Measurements from ENCODE around the gene RRAS2.
"Not testable (repeated sequence)": the region's sequence is repeated elsewhere in the genome, so short reads cannot be mapped to it uniquely, and the experiment has no call there.

The RRAS2 gene

GRCh38 chr11:14306481-14306880 lies 52.5 kb downstream of the RRAS2 start:
- DNase-seq (ENCODE audit: low read depth), result no peak

DNA sequence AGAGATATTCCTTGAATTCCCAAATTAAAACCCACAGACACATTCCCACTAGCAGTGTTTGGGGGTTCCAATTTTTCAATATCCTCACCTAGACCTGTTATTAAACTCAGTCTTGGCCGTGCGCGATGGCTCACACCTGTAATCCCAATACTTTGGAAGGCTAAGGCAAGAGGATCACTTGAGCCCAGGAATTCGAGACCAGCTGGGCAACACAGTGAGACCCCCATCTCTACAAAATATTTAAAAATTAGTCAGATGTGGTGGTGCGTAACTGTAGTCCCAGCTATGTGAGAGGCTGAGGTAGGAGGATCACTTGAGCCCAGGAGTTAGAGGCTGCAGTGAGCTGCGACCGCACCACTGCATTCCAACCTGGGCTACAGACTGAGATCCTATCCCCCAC lies 53.3 kb downstream of the RRAS2 start:
- DNase-seq (ENCODE audit: low read depth), result no peak

DNA sequence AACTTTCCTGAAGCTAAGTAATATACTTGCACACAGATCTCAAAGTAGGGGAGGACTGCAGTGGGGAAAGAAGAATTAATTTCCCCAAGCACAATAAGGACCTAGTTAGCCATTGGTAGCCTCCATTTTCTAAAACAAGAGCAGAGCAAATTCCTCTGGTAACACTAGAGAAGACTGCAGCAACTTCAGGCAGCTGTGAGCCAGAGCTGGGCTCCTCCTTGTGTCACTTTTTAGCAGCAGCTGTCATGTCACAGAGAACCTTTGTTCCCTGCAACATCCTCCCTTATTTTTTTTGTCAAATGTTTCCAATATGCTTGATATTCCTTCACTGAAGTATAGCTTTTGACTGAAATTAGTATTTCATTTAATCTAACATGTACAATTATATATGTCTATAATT lies 54.4 kb downstream of the RRAS2 start:
- DNase-seq (ENCODE audit: low read depth), result no peak

GRCh38 chr11:14300661-14301304 lies 58.2 kb downstream of the RRAS2 start:
- peak; percentile 1 for DNase-seq (ENCODE audit: low read depth)

DNA sequence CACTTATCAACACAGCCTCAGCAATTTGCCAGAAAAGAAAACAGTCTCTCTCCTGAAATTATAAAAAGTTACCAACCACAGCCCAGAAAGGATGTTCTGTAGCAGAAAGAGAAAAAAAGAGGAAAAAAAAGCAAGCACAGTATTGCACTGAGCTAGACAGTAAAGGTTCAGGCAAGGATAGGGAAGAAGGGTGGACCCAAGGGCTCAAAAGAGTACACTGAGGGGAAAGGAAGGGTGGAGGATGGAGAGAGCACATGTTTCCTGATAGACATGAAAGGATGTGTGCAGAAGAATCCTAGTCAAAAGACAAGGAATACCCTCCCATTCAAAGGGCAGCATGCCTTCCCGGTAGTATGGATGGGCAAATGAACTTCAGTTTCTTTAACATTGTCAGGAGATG lies 59.1 kb downstream of the RRAS2 start:
- DNase-seq (ENCODE audit: low read depth), result no peak

DNA sequence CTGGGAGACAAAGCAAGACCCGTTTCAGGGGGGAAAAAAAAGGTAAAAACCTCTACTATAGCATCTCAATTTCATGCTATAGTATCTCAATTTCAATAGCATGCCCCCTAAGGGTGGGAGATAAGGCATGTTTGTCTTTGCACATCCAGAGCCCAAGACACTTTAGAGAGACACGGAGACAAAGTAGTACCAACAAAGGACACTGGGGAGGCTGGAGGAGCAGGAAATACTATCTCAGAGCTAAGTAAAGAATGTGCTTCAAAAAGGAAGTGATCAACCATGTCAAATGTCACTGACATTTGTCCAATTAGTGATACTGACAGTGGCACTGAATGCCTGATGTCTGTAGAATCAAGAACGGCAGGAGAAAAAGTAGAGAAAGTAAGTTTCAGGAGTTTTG lies 68.6 kb downstream of the RRAS2 start:
- no peak for DNase-seq (ENCODE audit: low read depth)

DNA sequence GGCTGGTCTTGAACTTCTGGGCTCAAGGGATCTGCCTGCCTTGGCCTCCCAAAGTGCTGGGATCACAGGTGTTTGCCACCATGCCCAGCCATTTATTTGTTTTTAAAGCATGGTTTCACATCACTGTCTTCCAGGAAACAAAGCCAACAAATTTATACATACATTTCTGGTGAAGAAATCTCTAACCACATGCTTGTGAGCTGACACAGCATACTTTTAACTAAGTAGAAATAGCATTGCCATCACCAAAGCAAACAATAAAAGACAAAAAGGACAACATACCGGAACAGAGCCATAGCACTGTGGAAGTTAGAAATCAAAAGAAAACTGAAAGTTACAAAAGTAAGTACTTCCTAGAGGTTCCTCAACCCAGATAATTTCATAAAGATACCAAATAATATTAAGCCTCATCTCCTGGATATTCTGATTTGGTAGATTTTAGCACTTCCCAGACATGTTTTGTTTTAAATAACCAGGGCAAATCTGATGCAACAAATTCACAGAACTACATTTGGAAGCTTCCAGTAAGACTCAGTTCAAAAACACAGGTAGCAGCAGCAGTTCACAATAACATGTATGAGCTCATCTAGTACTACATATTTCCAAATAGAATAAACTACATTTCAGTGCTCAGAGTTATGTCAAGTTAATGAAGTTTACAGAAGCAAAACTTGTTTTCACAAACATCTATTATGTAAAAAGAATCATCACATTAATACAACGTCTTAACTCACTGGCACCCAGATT lies 70.6 kb downstream of the RRAS2 start:
- no peak for DNase-seq (ENCODE audit: low read depth)

DNA sequence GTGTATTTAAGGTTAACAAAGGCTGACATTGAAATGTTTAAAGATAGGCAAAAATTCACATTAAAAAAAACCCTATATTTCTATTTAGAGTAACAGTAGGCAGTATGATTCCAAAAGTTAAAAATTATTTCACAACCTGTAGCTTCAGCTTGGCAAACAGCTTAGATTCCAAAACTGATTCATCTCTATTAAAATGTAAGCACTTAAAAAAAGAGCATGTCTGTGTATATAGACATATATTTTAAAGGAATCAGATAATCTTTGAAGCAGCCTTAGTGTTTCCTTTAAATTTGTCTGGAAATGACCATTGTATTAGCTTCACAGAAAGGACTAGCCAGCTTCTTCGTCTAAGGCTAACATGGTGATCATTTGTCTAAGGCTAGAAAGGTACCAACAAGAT lies 80.1 kb downstream of the RRAS2 start:
- not testable (repeated sequence) for DNase-seq (ENCODE audit: low read depth)

DNA sequence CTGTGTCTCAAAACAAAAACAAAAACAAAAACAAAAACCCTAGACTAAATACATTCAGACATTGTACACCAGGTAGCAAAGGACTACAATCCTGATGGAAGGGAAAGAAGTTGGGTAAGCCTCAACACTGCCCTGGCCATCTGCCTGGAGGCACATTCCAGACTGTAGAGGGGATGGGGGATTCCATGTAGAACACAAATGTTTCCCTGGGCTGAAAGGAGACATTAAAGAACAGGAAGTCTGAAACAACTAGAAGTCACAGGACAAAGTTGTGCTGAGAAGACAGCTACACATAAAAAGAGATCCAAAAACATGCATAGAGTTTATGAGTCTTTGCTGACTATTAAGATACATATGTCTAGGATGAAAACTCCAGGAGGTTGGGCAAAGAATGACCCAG lies 83.9 kb downstream of the RRAS2 start:
- no peak for DNase-seq (ENCODE audit: low read depth)

- DNase-seq (ENCODE audit: low read depth), result no peak
Observed at GRCh38 chr11:14273895-14274294, 85.1 kb downstream of the RRAS2 start.

- DNase-seq (ENCODE audit: low read depth), result no peak
Observed at GRCh38 chr11:14270690-14271542, 88.1 kb downstream of the RRAS2 start.

GRCh38 chr11:14269692-14270573 lies 89.0 kb downstream of the RRAS2 start:
- no peak for DNase-seq (ENCODE audit: low read depth)

- no peak for DNase-seq (ENCODE audit: low read depth)
Observed at GRCh38 chr11:14267861-14268635, 90.9 kb downstream of the RRAS2 start.

GRCh38 chr11:14266622-14267021 lies 92.4 kb downstream of the RRAS2 start:
- no peak for DNase-seq (ENCODE audit: low read depth)

GRCh38 chr11:14264966-14265365 lies 94.0 kb downstream of the RRAS2 start:
- DNase-seq (ENCODE audit: low read depth), result no peak

DNA sequence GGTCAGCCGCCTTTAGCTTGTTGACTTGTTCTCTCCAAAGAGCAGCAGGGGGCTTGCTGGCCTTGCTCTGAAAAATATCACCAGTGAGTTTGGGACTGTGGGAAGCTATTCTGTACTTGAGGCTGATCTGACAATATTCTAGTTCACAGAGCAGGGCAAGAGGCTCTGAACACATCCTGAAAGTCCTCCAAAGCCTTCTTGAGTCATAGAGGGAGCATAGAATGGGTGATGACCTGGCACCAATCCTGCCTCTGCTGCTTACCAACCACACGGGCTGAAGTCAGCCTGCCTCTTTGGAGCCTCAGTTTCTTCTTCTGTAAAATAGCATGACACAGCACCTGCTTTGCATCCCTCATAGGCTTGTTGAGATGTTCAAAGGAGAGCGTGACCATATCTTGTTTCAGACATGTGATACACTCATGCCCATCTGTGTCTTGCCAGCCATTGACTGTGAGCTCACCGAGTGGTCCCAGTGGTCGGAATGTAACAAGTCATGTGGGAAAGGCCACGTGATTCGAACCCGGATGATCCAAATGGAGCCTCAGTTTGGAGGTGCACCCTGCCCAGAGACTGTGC lies 96.6 kb downstream of the RRAS2 start:
- no peak for DNase-seq (ENCODE audit: low read depth)

DNA sequence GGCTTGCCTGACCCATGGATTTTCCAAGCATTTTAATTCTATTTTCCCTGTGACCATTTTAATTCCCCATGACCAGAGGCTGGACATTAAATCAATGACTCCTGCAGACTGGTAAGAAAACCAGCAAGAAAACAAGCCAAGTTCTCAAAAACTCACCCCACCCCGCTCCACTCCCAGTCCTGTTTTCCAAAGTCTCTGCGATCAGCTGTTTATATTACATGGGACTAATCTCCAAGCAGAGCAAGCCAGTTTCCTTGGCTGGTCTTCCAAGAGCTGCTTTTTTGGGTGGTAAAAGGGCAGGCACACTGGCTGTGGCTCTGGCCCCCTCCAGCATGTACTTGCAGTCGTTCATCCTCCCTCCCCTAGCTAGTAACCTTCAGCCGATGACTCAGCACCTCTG lies 97.9 kb downstream of the RRAS2 start:
- no peak for DNase-seq (ENCODE audit: low read depth)

DNA sequence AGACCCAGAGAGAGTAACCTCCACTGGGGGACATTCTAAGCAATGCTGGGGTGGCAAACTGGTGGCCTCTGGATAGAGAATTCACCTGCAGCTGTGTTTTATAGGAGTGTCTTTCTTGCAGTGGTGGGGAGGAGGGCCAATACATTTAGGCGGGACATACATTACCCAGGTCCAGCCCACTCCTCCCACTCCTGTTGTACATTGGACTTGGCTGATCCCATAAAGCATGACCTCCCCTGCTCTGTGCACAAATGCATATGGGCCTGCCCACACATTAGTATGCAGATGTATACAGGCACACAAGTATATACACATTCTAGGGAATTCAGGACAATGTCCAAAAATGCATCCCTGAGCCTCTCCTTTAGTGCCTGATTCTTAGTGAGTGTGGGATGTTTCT lies 99.1 kb downstream of the RRAS2 start:
- no peak for DNase-seq (ENCODE audit: low read depth)

DNA sequence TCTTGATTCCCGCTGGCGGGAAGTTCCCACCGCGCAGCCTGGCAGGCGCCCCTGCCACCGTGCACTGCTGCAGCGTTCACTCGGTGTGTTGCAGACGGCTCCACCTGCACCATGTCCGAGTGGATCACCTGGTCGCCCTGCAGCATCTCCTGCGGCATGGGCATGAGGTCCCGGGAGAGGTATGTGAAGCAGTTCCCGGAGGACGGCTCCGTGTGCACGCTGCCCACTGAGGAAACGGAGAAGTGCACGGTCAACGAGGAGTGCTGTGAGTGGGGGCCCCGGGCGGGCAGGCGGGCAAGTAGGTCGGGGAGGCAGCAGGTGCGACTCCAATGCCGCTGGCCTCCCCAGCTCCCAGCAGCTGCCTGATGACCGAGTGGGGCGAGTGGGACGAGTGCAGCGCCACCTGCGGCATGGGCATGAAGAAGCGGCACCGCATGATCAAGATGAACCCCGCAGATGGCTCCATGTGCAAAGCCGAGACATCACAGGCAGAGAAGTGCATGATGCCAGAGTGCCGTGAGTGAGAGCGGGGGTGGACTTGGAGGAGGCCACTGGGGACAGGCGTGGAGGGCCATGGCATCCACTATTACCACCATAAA lies 99.7 kb downstream of the RRAS2 start:
- no peak for DNase-seq (ENCODE audit: low read depth)

DNA sequence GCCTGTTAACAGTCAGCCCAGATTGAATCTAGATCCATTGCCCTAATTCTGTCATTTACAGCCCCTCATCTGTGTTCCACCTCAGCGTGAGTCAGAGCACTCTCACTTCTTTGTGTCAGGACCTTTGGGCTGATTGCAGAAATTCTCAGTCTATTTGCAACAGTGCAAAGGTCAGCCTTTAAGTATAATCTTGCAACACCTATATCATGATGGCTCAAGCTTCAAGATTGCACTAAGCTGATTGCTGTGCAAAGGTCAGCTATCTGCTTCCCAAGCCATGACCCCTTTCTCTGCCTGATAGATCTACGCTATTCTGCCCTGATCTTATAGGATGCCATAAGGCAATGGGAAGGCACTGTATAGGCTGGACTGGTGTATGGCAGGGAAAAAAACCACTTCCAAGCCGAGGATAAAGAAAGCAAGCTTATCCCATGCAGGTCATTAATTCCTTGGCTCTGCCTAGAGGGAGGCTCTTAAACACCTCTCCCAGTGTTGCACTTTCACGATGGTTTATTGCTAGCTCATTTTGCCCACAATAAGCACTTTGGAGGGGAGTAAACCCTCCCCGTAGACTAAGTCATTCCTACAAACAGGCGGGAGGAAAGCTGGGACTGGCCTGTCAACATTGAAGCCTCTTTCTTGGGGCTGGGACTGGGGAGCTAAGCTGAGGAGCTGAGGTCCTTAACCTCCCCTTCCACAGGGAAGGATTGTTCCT lies 100.6 kb downstream of the RRAS2 start:
- DNase-seq (ENCODE audit: low read depth), result no peak
